HG02885 (cell line): ENCODE measurements around the gene CDT1.
"Not testable (repeated sequence)": the region's sequence is repeated elsewhere in the genome, so short reads cannot be mapped to it uniquely, and the experiment has no call there.

ENCODE experiments used
- ATAC-seq: cut with Tn5 transposase; IDR thresholded peaks from one replicate; pipeline ENCODE4 v1.9.1; 2021; ENCODE audit warnings: mild to moderate bottlenecking; ENCODE audit not compliant: unreplicated experiment, poor library complexity

The CDT1 gene

GRCh38 chr16:88782454-88783390, 20.9 kb upstream of the CDT1 start:
- ATAC-seq: no peak

DNA sequence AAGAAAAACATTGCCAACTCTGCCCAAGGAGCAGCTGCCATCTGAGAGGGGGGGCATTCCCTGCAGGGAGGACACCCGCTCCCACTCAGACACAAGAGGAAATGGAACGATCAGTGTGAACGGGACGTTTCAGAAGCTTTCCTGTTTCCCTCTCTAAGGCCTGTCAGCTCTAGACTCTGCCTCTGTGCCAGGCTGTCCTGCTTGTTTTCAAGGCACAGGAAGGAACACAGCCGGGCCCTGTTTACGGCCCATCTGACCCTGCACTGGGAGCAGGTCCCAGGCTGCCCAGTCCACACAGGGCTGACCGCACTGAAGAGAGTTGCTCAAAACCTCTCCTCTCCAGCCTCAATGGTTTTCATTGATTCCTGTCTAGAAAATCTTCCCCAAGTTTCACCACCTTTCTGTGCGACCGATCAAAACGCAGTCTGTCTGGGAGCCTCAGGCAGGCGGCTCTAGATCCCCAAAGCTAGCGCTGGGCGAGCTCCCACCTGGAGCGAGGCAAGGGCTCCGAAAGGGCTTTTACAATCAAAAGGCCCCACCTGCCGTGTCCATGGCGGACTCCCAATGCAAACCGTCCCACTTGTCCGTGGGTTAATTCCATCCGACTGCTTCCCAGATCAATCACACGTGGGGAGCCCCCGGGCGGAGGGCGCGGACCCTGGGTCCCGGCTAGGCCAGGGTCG, 20.1 kb upstream of the CDT1 start:
- no peak for ATAC-seq

DNA sequence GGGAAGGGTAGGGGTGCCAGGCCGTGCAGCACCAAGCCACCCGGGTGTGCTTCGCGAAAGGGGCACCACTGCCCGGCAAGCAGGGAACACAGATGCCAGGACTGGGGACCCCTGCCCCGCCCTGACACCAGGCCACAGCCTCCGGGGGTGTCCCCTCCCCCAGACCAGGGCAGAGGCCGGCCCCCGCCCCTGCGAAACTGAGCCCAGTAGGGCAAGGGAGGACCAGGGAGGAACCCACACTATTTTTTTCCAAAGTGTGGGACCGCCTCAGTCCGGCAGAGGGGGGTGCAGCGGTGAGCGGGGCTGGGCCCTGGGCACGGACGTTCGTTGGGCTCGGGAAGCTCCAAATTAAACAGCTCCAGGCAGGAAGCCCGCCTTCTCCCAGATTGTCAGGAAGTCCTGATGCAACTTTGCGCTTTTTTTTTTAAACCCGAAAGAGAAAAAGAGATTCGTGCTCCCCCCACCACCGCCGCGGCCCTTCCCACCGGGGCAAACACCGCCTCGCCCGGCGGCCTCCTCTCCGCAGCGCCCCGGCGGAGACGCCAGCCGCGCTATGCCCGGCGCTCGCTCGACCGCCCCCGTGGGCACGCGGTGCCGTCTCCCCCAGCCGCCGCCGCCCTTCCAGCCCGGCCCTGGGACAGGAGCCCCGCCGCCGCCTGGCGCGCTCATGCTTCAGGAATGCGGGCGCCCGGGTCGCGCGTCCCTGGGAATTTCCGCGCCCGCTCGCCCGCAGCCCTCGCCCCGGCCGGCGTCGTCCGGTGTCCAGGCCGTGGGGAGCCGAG, 19.3 kb upstream of the CDT1 start:
- ATAC-seq: peak; percentile 10

DNA sequence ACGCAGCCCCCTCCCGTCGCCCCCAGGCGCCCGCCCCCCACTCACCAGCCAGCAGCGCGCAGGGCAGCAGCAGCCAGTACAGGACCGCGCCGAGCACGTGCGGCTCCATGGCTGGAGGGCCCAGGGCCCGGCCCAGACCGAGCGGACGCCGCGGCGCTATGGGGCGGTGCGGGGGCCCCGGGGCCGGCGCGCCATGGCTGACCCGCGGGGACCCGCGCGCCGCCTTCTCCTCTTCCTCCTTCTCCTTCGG, 18.8 kb upstream of the CDT1 start:
- no peak for ATAC-seq

- ATAC-seq: peak; percentile 44
Observed at GRCh38 chr16:88785106-88785924, 18.3 kb upstream of the CDT1 start, which contains the start of gene PIEZO1. PIEZO1 (minus strand) TSS chr16:88785220; CDS start chr16:88784964, 256 bp downstream.

DNA sequence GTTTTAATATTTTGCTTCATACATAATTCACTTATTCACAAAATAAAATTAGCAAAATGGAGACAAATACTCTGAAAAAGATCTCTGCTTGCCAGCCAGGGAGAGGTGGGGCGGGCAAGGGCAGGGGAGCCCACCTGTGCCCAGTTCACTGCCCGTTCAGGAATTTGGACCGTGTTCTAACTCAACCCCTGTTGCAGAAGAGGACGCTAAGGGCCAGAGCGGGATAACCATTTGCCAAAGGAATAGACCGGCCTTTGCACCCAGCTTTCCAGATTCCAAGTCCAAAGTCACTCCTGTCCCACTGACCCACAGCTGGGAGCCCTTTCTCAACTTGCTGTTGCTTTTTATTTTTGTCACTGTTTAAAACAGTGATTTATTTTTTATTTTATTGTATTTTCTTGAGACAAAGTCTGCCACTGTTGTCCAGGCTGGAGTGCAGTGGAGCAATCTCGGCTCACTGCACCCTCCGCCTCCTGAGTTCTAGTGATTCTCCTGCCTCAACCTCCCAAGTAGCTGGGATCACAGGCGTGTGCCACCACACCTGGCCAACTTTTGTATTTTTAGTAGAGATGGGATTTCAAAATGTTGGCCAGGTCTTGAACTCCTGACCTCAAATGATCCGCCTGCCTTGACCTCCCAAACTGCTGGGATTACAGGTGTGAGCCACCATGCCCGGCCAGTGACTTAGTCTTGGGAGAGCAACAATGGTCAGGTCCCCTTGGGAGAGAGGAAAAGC, 15.8 kb upstream of the CDT1 start:
- ATAC-seq: no peak

- not testable (repeated sequence) for ATAC-seq
Observed at GRCh38 chr16:88788749-88789148, 14.8 kb upstream of the CDT1 start.

GRCh38 chr16:88789594-88789993, 14.0 kb upstream of the CDT1 start:
- no peak for ATAC-seq

DNA sequence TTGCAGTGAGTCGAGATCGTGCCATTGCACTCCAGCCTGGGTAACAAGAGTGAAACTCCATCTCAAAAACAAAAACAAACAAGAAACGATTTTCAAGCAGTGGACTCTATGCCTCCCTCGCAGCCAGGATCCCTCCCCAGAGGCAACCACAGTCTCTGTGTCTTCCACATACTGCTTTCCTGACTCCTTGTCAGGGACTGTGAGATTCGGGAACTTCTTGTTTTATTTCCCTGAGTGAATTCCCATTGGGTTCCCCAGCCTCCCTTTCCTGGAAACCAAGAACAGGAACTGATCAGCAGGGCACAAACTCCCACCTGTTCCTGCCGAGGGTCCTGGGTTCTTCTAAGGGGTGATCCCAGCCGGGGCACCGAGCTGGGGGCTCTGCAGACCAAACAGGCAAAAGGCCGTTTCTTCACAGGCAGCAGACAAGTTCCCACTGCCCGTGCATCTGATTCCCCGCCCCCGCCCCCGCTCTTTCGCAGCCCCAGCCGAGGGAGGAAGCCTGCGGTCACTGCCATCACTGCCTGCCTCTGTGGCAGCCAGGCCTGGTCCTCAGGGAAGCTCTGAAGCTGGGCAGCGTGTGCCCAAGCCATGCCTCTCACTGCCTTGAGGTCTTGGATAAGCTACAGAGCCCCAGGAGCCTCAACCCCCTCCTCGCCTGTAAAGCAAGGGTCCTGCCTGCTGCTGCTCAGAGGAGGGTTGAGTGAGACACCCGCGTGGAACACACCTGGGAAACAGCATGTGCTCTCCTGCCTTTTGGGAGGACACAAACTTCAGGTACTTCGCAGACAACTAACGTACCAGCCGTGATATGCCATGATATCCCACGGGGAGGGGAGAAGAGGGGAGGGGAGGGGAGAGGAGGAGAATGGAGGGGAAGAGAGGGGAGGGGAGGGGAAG, 13.0 kb upstream of the CDT1 start:
- ATAC-seq: no peak

DNA sequence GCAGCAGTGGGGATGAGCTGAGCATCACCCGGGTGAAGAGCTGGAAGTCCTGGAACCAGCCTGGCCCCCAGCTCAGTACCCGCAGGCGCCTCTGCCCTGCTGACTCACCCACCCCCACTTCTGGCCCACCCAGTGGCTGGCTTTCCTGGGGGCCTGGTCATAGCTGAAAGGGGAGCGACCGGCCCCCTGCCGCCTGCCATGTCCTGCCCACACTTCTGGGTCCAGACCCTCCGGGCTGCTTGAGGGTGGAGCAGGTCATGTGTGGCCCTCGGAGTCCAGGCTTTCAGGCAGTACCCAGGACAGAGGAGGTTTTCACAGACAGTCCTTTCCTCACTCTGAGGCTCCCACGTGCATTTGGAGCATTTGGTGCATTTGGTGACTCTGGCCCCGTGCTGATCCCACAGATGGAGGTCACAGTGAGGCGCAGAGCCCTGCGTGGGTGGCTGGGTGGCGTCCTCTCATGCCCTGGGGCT, 11.5 kb upstream of the CDT1 start:
- no peak for ATAC-seq

GRCh38 chr16:88792668-88793250, 10.8 kb upstream of the CDT1 start:
- no peak for ATAC-seq

DNA sequence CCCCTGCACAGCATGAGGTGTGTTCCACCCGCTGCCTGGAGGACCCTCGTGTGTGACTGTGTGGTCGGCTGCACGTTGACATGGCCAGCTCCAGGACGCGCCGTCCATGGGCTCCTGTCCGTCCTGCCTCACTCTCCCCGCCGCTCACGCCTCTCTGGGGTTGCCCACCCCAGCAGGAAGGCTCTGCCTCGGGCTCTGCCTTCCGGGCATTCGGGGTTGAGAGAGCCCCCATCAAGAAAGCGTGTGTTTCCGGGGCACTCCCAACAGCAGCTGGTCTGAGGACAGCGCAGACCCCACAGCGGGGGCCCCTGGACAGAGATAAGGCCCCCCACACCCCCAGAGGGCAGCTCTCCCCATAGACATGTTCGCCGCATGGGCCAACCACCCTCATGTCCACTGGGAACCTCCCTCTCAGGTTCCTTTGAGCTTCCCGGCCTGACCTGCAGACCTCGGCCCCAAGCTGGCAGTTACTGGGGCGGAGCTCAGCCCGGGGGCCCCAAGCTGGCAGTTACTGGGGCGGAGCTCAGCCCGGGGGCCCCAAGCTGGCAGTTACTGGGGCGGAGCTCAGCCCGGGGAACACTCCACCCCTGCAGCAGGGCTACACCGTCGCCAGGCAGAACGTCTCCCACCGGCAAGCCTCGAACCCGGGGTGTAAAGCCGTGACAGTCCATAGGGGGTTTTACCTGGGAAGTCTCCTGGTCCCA, 10.2 kb upstream of the CDT1 start:
- ATAC-seq: no peak

DNA sequence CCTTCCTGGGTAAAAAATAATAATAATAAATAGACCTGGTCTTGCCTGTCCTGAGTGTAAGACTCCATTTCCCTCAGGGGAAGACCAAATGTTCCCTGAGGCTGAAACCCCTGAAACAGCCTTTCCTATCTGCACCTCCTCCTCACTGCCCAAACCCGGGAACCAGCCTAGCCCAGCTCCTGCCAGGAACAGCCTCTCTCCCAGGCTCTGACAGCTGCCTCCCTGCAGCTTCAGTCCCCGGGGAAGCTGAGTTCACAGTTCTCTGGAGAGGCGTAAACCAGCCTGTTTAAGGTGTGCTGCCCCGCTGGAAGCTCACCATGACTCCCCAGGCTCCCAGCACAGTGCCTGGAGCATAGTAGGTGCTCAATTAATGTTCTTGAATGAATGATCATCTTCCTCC, 7.3 kb upstream of the CDT1 start:
- no peak for ATAC-seq

DNA sequence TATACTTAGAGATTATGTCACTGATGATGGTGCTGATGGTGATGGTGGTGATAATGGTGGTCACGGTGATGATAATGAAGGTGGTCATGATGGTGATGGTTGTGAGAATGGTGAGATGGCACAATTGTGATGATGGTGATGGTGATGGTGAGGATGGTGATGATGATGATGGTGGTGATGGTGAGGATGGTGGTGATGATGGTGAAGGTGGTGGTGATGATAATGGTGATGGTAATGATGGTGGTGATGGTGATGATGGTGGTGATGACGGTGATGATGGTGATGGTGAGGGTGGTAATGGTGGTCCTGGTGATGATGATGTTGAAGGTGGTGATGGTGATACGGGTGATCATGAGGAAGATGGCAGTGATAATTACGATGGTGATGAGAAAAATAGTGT, 5.5 kb upstream of the CDT1 start:
- ATAC-seq: no peak

DNA sequence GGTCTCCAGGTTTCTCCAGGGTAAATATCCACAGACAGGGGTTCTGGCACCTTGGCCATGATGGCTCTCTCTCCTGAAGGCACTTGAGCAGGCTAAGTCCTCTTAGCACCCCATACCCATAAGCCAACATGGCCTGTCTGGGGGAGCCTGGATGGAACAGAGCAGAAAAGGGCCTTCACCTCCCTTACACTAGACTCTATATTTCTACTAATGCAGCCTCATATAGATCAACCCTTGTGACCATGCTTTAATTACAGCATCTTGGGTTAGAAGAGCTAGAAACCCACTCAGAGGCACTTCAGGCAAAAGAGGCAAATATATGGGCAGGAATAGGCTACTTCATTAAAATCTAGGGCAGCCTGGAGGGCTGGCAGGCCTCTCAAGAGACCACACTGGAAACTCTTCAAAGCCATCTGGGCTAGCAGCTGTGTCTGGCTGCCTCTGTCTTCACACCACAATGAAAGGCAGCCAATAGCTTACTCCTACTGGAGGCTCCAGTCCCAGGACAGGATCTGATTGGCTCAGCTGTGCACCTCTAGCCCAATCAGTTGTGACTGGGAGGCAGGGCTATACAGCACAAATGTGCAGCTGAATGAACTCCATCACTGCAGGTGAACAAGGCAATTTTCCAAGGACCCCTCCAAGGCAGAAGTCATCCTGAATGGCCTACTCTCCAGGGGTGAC, 4.7 kb upstream of the CDT1 start:
- ATAC-seq: no peak

GRCh38 chr16:88799569-88800276, 3.9 kb upstream of the CDT1 start:
- ATAC-seq: no peak
